RWPE1 (cell line): ENCODE data around the gene OR56A5.
"Not testable (repeated sequence)": the region's sequence is repeated elsewhere in the genome, so short reads cannot be mapped to it uniquely, and the experiment has no call there.

ENCODE experiments used
- CTCF ChIA-PET: fragments of 350-600 bp; sonication (Branson Sonifier 250); formaldehyde crosslinking; extraction: SDS; loops from one replicate; lab custom pipeline; 2021; lab: Yijun Ruan, JAX
- POLR2A ChIA-PET: fragments of 400-600 bp; formaldehyde crosslinking; extraction: SDS; loops from one replicate; lab custom pipeline; 2020; ENCODE audit warnings: antibody characterized with exemption; ENCODE audit not compliant: low non-redundant PET; lab: Yijun Ruan, JAX
- DNase-seq: peaks from one replicate; pipeline ENCODE4 v3.0.0; 2012; ENCODE audit warnings: low spot score
- H3K27ac ChIP-seq: fragments of 450-650 bp; 2 replicates; pipeline ENCODE4 v1.5.1; 2017
- TF ChIP-seq, protein P1 (sequence below): fragments of 450-650 bp; conservative IDR thresholded peaks from 2 replicates; pipeline ENCODE4 v1.5.1; 2017; ENCODE audit warnings: low read depth, mild to moderate bottlenecking

Gene OR56A5

DNA sequence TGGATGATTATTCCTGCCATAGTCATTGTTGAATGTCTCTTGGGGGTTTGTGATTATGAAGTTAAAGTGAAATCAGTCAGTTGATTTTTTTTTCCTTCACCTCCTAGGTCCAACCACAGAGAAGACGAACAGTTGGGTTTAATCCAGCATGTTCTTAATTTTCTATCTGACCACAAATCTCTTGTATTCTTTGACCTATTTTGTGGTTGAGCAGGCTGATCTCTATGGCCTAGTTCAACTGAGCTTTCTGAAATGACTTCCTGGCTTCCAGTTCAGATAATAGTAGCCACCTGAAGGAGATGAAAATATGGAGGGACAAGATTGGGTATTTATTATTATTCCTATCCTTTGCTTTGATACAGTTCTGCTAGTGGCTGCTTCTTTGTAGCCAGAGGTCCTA, 5.2 kb upstream of the OR56A5 start:
- ChIA-PET CTCF (no interaction called here), POLR2A (no interaction called here)
- no peak overlapping the region for H3K27ac ChIP-seq
- DNase-seq, result no peak
- TF ChIP-seq, protein P1, sequence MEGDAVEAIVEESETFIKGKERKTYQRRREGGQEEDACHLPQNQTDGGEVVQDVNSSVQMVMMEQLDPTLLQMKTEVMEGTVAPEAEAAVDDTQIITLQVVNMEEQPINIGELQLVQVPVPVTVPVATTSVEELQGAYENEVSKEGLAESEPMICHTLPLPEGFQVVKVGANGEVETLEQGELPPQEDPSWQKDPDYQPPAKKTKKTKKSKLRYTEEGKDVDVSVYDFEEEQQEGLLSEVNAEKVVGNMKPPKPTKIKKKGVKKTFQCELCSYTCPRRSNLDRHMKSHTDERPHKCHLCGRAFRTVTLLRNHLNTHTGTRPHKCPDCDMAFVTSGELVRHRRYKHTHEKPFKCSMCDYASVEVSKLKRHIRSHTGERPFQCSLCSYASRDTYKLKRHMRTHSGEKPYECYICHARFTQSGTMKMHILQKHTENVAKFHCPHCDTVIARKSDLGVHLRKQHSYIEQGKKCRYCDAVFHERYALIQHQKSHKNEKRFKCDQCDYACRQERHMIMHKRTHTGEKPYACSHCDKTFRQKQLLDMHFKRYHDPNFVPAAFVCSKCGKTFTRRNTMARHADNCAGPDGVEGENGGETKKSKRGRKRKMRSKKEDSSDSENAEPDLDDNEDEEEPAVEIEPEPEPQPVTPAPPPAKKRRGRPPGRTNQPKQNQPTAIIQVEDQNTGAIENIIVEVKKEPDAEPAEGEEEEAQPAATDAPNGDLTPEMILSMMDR, result no peak

DNA sequence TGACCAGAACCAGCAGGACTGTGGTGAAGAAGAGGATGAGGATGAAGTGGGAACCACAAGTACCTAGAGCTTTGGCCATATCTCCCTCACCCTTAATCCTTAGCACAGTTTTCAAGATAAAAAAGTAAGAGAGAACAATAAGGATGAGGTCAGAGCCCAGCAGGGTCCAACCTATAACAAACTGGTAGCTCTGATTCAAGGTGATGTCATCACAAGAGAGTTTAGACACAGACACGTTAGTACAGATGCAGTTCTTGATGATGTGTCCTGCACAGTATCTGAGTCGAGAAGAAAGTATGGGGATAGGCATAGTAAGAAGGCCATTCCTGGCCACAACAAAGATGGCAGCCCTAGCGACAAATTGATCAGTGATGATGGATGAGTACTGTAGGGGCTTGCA, 586 bp downstream of the OR56A5 start:
- TF ChIP-seq, protein P1, result no peak
- H3K27ac ChIP-seq, result no peak overlapping the region
- POLR2A ChIA-PET, result no interaction called here
- no peak for DNase-seq
- CTCF ChIA-PET, result no interaction called here

DNA sequence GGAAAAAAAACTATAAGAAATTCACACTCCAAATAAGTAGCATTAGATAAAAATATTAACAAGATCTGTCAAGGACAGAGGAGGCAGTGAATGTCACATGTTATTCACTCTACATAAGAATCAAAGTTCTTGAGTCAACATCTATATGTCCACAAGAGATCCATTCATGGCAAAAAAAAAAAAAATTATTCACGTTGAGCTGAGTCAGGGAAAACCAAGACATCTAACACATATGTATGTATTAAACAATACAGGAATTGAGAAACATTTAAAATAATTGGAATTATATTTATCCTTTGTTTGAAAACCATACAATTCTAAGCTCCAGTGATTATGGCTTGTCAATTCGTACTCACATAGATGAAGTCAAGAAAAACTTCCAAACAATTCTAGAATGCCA, 1.3 kb downstream of the OR56A5 start:
- ChIA-PET POLR2A (no interaction called here), CTCF (no interaction called here)
- TF ChIP-seq, protein P1, result no peak
- H3K27ac ChIP-seq, result no peak overlapping the region
- DNase-seq, result no peak

DNA sequence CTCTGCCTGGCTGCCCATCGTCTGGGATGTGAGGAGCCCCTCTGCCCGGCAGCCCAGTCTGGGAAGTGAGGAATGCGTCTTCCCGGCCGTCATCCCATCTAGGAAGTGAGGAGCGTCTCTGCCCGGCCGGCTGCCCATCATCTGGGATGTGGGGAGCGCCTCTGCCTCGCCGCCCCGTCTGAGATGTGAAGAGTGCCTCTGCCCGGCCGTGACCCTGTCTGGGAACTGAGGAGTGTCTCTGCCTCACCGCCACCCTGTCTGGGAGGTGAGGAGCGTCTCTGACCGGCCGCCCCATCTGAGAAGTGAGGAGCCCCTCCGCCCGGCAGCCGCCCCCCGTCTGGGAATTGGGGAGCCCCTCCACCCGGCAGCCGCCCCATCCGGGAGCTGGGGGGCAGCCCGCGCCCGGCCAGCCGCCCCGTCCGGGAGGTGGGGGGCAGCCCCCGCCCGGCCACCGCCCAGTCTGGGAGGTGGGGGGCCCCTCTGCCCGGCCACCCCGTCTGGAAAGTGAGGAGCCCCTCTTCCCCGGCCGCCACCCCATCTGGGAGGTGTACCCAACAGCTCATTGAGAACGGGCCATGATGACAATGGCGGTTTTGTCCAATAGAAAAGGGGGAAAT, 7.5 kb downstream of the OR56A5 start:
- DNase-seq, H3K27ac ChIP-seq, POLR2A ChIA-PET: not testable (repeated sequence)
- CTCF ChIA-PET, result interaction anchor here (0.6 kb wide), 1 partner anchor 750 kb away, joined by 3 read pairs; no protein-coding TSS in a partner anchor

DNA sequence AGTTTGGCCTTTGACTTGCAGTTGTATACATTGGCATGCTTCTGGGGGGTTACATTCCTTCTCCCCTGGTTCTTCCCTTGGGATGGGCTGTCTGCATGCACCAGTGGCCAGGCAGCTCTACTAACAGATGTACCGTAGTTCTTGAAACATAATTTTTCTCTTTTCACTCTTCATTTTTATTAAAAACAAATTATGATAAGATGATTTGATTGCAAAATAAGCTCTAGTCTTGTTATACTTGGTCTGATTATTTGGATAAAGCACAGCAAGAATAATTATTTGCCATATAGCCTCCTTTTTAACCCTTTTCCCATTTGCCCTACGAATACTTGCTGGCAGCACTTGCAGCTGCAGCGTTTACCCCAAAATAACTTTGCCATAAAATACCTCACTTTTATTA, 12.7 kb downstream of the OR56A5 start:
- TF ChIP-seq, protein P1, result no peak
- no peak overlapping the region for H3K27ac ChIP-seq
- POLR2A ChIA-PET, result no interaction called here
- no peak for DNase-seq
- CTCF ChIA-PET, result no interaction called here

DNA sequence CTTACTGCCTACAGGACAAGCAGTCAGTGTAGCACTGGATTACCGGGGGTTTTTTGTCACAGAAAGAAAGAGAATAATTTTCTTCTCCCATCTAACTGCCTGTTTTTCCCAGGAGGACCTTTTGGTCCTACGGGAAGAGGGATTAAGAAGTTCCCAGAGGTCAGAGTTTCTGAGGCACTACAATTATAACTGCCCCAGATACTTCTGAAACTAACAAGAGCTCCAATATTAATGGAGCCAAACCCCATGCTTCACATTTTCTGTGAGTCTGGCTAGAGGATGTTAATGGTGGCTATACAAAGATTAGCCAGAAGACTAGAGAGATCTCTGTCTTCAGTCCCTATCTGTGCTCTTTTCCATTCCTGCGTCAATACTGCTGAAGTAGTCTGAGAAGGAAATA, 26.3 kb downstream of the OR56A5 start, which contains the start of gene OR56A3:
TSS of gene OR56A3 (plus strand) at position 301 of the 400 bp plus-strand sequence. CDS start 5,096 bp downstream, outside the sequence.
- no peak for DNase-seq
- TF ChIP-seq, protein P1, result no peak
- POLR2A ChIA-PET, result no interaction called here
- H3K27ac ChIP-seq, result no peak within 1 kb of the TSS
- CTCF ChIA-PET, result no interaction called here

DNA sequence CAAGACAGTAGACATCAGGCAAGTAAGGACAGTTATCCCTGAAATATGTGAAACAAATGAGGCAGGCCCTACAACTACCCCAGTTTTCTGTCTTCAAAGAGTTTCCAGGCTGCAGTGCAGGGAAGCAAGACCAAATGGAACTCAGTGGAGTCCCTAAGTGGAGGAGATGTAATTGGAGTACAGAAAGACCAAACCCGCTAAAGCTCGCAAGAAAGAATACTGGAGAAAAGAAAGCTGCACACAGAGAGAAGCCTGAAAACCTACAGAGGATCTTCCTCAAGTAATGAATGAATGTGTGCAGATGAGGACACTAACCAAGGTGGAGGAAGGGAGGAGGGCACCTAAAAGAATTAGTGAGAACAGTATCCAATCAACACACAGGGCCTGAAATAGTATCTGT, 27.5 kb downstream of the OR56A5 start:
- CTCF ChIA-PET, result no interaction called here
- TF ChIP-seq, protein P1, result no peak
- POLR2A ChIA-PET, result no interaction called here

More for the DNA sequence above, 27.5 kb downstream of the OR56A5 start:
- DNase-seq, result no peak
- H3K27ac ChIP-seq, result no peak overlapping the region
